Measurements from ENCODE around the gene MAPK9. TPM values are rescaled to one million over a fixed set of nuclear protein-coding genes. Genes with fewer than 3 reads are reported as not detected.

MAPK9 gene
- total RNA-seq, 4 donors from 2014 or later: 17.6 to 21.8 (median 19.5) TPM

DNA sequence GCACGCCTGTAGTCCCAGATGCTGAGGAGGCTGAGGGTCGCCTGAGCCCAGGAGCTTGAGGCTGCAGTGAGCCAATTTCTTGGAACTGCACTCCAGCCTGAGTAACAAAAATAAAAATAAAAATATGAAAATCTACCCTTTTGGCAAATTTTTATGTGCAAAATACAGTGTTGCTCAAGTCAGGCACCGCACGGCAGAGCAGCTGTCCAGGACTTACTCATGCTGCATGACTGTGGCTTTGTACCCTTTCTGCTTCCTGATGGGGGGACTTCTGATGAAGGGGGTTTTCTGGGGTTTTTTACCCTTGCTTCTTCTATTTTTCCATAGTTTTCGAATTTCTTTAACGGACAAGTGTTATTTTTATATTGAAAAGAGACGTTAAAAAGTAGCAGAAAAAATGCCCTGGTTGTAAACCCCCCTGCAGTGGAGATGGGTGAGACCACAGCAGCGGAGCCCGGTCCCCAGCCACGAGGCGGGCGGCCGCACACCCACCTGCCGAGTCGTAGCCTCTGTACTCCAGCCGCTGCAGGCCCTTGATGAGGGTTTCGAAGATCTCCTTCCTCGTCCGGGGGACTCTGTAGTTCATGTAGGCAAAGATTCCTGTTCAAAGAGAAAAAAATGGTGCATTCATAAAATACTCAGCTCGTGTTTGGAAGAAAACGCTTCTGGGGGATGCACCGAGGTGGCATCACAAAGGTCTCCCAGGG, 46.3 kb upstream of the MAPK9 start:
- H3K27me3 ChIP-seq: no peaks in the 10 kb centered on the region
- H3K4me3 ChIP-seq: no peak overlapping the region
- DNase-seq (ENCODE audit: low spot score in 2 of 2): no peak
- 90% methylated on average over 22 of the region's 22 CpGs for WGBS
- no peak overlapping the region for H3K27ac ChIP-seq
- peaks cover 19% of the 10 kb centered on the region for H3K36me3 ChIP-seq
- TF ChIP-seq, protein P1, sequence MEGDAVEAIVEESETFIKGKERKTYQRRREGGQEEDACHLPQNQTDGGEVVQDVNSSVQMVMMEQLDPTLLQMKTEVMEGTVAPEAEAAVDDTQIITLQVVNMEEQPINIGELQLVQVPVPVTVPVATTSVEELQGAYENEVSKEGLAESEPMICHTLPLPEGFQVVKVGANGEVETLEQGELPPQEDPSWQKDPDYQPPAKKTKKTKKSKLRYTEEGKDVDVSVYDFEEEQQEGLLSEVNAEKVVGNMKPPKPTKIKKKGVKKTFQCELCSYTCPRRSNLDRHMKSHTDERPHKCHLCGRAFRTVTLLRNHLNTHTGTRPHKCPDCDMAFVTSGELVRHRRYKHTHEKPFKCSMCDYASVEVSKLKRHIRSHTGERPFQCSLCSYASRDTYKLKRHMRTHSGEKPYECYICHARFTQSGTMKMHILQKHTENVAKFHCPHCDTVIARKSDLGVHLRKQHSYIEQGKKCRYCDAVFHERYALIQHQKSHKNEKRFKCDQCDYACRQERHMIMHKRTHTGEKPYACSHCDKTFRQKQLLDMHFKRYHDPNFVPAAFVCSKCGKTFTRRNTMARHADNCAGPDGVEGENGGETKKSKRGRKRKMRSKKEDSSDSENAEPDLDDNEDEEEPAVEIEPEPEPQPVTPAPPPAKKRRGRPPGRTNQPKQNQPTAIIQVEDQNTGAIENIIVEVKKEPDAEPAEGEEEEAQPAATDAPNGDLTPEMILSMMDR (IDR thresholded peaks at IDR 0.05): no peak
- TF ChIP-seq POLR2A (IDR thresholded peaks at IDR 0.05): no peak
- peaks cover 1% of the 10 kb centered on the region for H3K4me1 ChIP-seq
- no peaks in the 10 kb centered on the region for H3K9me3 ChIP-seq

DNA sequence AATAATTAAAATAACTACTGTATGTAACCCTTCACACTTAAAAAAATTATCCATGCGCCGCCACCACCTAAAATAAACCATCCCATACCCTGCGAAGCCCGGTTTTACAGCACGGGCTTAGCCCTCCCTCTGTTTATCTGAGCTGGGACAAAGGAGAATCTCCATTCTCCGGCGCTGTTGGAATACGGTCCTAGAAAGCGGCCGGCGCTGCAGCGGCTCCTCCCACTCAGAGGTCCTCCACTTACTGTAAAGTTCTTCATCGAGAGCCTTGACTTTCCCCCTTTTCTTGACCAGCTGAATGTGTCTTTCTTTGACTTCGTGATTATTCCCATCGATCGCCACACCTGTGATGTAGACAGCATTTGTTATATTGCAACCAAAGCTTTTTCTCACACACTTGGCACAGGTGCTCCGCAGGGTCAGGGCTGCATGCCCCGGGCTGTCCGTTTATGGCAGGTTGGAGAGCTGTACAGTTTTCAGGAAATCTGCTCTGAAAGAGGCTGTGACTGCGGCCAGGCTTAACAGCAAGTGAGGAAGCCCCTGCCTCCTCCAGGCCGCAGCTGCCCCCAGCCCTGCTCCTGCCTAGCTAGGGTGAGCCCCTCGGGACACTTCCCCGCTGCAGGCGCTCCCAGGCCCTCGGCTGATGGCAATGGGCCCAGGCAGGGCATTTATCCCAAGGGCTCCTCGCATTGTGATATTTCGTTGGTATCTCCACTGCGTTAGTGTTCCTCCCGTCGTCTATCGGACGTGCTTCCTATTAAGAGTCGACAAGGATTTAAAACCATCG, 44.5 kb upstream of the MAPK9 start:
- Histone ChIP-seq H3K4me1 (peaks cover 13% of the 10 kb centered on the region), H3K27me3 (no peaks in the 10 kb centered on the region), H3K27ac (no peak overlapping the region), H3K36me3 (peaks cover 19% of the 10 kb centered on the region), H3K4me3 (no peak overlapping the region), H3K9me3 (no peaks in the 10 kb centered on the region)
- no peak for DNase-seq (ENCODE audit: low spot score in 2 of 2)
- TF ChIP-seq POLR2AphosphoS5 (IDR thresholded peaks at IDR 0.05) (no peak), EP300 (IDR thresholded peaks at IDR 0.05) (no peak), POLR2A (IDR thresholded peaks at IDR 0.05) (no peak)
- TF ChIP-seq, protein P1 (IDR thresholded peaks at IDR 0.05): no peak
- 93% methylated on average over 34 of the region's 34 CpGs for WGBS

DNA sequence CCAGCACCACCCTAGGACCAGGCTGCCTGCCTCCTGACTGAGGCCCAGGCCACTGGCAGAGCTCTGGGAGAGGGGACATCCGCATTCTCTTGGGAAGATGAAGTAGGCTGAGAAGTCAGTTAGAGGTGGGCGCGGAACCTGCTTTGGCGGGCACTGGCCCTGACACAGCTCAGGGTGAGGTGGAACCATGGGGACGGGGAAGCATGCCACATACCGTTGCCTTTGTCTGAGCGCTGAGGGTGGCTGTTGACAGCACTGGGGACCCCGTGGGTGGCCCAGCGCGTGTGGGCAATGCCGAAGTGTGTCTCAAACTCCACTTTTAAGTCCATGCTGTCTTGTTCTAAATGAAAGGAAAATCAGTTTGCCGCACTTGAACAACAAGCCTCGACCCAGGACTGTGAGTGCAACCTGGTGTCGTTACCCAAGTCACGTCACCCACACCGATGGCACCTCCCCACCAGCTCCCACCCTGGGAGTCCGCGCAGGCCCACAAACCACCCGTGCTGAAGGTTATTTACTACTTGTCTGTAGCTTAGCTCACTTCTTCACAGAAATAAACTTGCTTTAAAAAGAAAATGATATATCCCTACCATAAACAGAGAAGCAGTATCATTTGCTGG, 43.8 kb upstream of the MAPK9 start:
- Histone ChIP-seq H3K27ac (no peak overlapping the region), H3K9me3 (no peaks in the 10 kb centered on the region), H3K36me3 (peaks cover 19% of the 10 kb centered on the region), H3K4me3 (no peak overlapping the region), H3K27me3 (no peaks in the 10 kb centered on the region), H3K4me1 (peaks cover 13% of the 10 kb centered on the region)
- TF ChIP-seq POLR2A (IDR thresholded peaks at IDR 0.05) (no peak), EP300 (IDR thresholded peaks at IDR 0.05) (no peak)
- TF ChIP-seq, protein P1 (IDR thresholded peaks at IDR 0.05): no peak
- 98% methylated on average over 18 of the region's 19 CpGs for WGBS
- DNase-seq (ENCODE audit: low spot score in 2 of 2): no peak

DNA sequence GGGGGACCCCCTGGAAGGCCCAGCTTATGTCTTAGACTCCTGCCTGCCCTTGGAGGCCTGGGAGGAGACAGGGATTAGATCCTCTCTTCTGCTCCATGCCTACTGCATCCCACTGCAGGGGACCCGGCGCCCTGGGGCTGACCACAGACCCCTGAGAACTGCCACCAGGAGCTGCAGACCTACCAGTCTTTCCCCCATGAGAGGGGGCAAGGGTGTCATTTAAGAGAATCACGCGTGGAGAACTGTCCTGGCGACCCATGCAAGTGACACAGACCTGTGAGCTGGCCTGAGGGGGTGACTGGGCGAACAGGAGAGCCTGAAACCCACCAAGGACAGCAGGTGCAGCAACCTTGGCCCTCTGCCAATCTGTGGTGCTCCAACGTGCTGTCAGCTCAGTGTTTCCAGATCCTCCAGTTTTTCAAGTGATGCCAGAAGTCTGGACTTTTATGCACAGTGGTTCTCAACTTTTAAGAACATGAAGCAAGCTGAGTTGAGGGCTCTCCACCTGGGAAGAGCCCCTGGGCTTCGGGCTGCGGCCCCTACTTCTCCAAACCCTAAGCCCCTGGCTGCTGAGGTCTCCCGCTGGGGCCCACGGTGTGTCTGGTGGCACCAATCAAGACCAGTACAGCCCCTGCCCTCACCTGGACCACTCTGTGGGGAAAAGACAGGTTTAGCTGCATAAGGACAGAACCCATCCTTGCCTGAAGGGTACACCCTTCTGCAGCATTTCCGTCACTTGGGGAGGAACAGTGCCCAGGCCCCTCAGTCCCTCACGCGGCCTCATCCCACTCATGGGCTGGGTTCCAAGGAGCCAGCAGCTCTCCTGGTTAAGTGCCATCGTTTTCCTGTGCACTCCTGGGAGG, 43.1 kb upstream of the MAPK9 start:
- 84% methylated on average over 11 of the region's 15 CpGs for WGBS

More for the DNA sequence above, 43.1 kb upstream of the MAPK9 start:
- H3K9me3 ChIP-seq: no peaks in the 10 kb centered on the region
- H3K4me3 ChIP-seq: no peak overlapping the region
- no peak for DNase-seq (ENCODE audit: low spot score in 2 of 2)
- peaks cover 19% of the 10 kb centered on the region for H3K36me3 ChIP-seq
- H3K27me3 ChIP-seq: no peaks in the 10 kb centered on the region
- TF ChIP-seq POLR2A (IDR thresholded peaks at IDR 0.05) (no peak), POLR2AphosphoS5 (IDR thresholded peaks at IDR 0.05) (no peak), EP300 (IDR thresholded peaks at IDR 0.05) (no peak)
- TF ChIP-seq, protein P1 (IDR thresholded peaks at IDR 0.05): no peak
- H3K27ac ChIP-seq: peak overlapping the region; percentile 61
- peaks cover 13% of the 10 kb centered on the region for H3K4me1 ChIP-seq

Data from suprapubic skin (tissue), 4 donors.